ENCODE results near the gene LIPH.

Gene LIPH

GRCh38 chr3:185519021-185519420 is 33.4 kb downstream of the LIPH start:
- no peaks in the 10 kb centered on the region for H3K79me1 ChIP-seq (replicated peaks; ENCODE audit: low read length, poor library complexity, severe bottlenecking)
- H3K36me3 ChIP-seq (ENCODE audit: control insufficient read depth in 1 of 2, insufficient read depth in 2 of 2, low read depth in 1 of 2, low read length in 2 of 2), result no peaks in the 10 kb centered on the region
- no peak for DNase-seq
- no peak overlapping the region for H4K91ac ChIP-seq (ENCODE audit: low read length)
- H4K8ac ChIP-seq (ENCODE audit: low read length), result no peak overlapping the region
- H3K4ac ChIP-seq (ENCODE audit: low read depth in 1 of 2, low read length in 2 of 2), result no peak overlapping the region
- no peak overlapping the region for H3K14ac ChIP-seq (ENCODE audit: low read length in 2 of 2)
- H3K27me3 ChIP-seq (ENCODE audit: control insufficient read depth in 1 of 2, insufficient read depth in 1 of 2, low read length in 2 of 2), result peaks cover 21 to 30% of the 10 kb centered on the region in 2 experiments
- H2BK120ac ChIP-seq (ENCODE audit: low read depth, low read length), result no peak overlapping the region
- no peak overlapping the region for H2BK12ac ChIP-seq (ENCODE audit: low read length in 2 of 2)
- H3K4me1 ChIP-seq (ENCODE audit: control insufficient read depth, insufficient read depth, low read depth, low read length), result no peaks in the 10 kb centered on the region
- no peak overlapping the region for H2BK5ac ChIP-seq (ENCODE audit: low read depth, low read length, poor library complexity, severe bottlenecking)
- no peaks in the 10 kb centered on the region for H3K9me3 ChIP-seq (ENCODE audit: control insufficient read depth, low read length)
- no peak overlapping the region for H3K4me3 ChIP-seq (ENCODE audit: insufficient read depth in 1 of 2, low read depth in 1 of 2, low read length in 2 of 2)
- H3K4me2 ChIP-seq (ENCODE audit: low read length, poor library complexity, severe bottlenecking), result no peak overlapping the region
- H3K23ac ChIP-seq (ENCODE audit: low read length in 2 of 2), result no peak overlapping the region
- no peak overlapping the region for H2AFZ ChIP-seq (ENCODE audit: low read depth, low read length)
- no peak overlapping the region for H3K18ac ChIP-seq (ENCODE audit: low read depth in 1 of 2, low read length in 2 of 2)
- no peak overlapping the region for H2AK5ac ChIP-seq (ENCODE audit: low read length, severe bottlenecking)
- H2BK15ac ChIP-seq (ENCODE audit: low read depth, poor library complexity, severe bottlenecking), result no peak overlapping the region
- H3K27ac ChIP-seq (ENCODE audit: low read length, poor library complexity, severe bottlenecking), result no peak overlapping the region
- WGBS, result 63% methylated on average over 3 of the region's 5 CpGs
- no peak overlapping the region for H3K9ac ChIP-seq (ENCODE audit: low read length)

- Histone ChIP-seq H2BK15ac (ENCODE audit: low read depth, poor library complexity, severe bottlenecking) (no peak overlapping the region), H4K91ac (ENCODE audit: low read length) (no peak overlapping the region), H3K9ac (ENCODE audit: low read length) (no peak overlapping the region), H3K9me3 (ENCODE audit: control insufficient read depth, low read length) (no peaks in the 10 kb centered on the region), H3K14ac (ENCODE audit: low read length in 2 of 2) (no peak overlapping the region), H2BK12ac (ENCODE audit: low read length in 2 of 2) (no peak overlapping the region), H2AK5ac (ENCODE audit: low read length, severe bottlenecking) (no peak overlapping the region), H3K4me2 (ENCODE audit: low read length, poor library complexity, severe bottlenecking) (no peak overlapping the region), H3K27me3 (ENCODE audit: control insufficient read depth in 1 of 2, insufficient read depth in 1 of 2, low read length in 2 of 2) (peaks cover 21 to 35% of the 10 kb centered on the region in 2 experiments), H2BK120ac (ENCODE audit: low read depth, low read length) (no peak overlapping the region), H3K18ac (ENCODE audit: low read depth in 1 of 2, low read length in 2 of 2) (no peak overlapping the region), H2AFZ (ENCODE audit: low read depth, low read length) (no peak overlapping the region), H3K23ac (ENCODE audit: low read length in 2 of 2) (no peak overlapping the region), H2BK5ac (ENCODE audit: low read depth, low read length, poor library complexity, severe bottlenecking) (no peak overlapping the region), H3K4me1 (ENCODE audit: control insufficient read depth, insufficient read depth, low read depth, low read length) (no peaks in the 10 kb centered on the region), H3K36me3 (ENCODE audit: control insufficient read depth in 1 of 2, insufficient read depth in 2 of 2, low read depth in 1 of 2, low read length in 2 of 2) (no peaks in the 10 kb centered on the region), H3K79me1 (replicated peaks; ENCODE audit: low read length, poor library complexity, severe bottlenecking) (no peaks in the 10 kb centered on the region), H3K27ac (ENCODE audit: low read length, poor library complexity, severe bottlenecking) (no peak overlapping the region), H3K4me3 (ENCODE audit: insufficient read depth in 1 of 2, low read depth in 1 of 2, low read length in 2 of 2) (no peak overlapping the region), H3K4ac (ENCODE audit: low read depth in 1 of 2, low read length in 2 of 2) (no peak overlapping the region), H4K8ac (ENCODE audit: low read length) (no peak overlapping the region)
- no peak for DNase-seq
- 80% methylated on average over 2 of the region's 2 CpGs for WGBS
Measured at GRCh38 chr3:185517387-185518130, 34.8 kb downstream of the LIPH start.

GRCh38 chr3:185511711-185512110 is 40.7 kb downstream of the LIPH start:
- H2BK15ac ChIP-seq (ENCODE audit: low read depth, poor library complexity, severe bottlenecking), result no peak overlapping the region
- peaks cover 20% of the 10 kb centered on the region in 2 experiments for H3K27me3 ChIP-seq (ENCODE audit: control insufficient read depth in 1 of 2, insufficient read depth in 1 of 2, low read length in 2 of 2)
- no peak overlapping the region for H3K18ac ChIP-seq (ENCODE audit: low read depth in 1 of 2, low read length in 2 of 2)
- H3K4ac ChIP-seq (ENCODE audit: low read depth in 1 of 2, low read length in 2 of 2), result no peak overlapping the region
- no peak overlapping the region for H3K23ac ChIP-seq (ENCODE audit: low read length in 2 of 2)
- DNase-seq, result no peak
- no peak overlapping the region for H2AK5ac ChIP-seq (ENCODE audit: low read length, severe bottlenecking)
- H3K9ac ChIP-seq (ENCODE audit: low read length), result no peak overlapping the region
- no peak overlapping the region for H2BK12ac ChIP-seq (ENCODE audit: low read length in 2 of 2)
- H4K8ac ChIP-seq (ENCODE audit: low read length), result no peak overlapping the region
- no peak overlapping the region for H4K91ac ChIP-seq (ENCODE audit: low read length)
- no peak overlapping the region for H2BK5ac ChIP-seq (ENCODE audit: low read depth, low read length, poor library complexity, severe bottlenecking)
- H3K36me3 ChIP-seq (ENCODE audit: control insufficient read depth in 1 of 2, insufficient read depth in 2 of 2, low read depth in 1 of 2, low read length in 2 of 2), result peaks cover 0 to 2% of the 10 kb centered on the region in 2 experiments
- no peaks in the 10 kb centered on the region for H3K79me1 ChIP-seq (replicated peaks; ENCODE audit: low read length, poor library complexity, severe bottlenecking)
- H3K4me1 ChIP-seq (ENCODE audit: control insufficient read depth, insufficient read depth, low read depth, low read length), result no peaks in the 10 kb centered on the region
- H3K4me3 ChIP-seq (ENCODE audit: insufficient read depth in 1 of 2, low read depth in 1 of 2, low read length in 2 of 2), result no peak overlapping the region
- no peak overlapping the region for H3K27ac ChIP-seq (ENCODE audit: low read length, poor library complexity, severe bottlenecking)
- no peak overlapping the region for H3K14ac ChIP-seq (ENCODE audit: low read length in 2 of 2)
- no peak overlapping the region for H3K4me2 ChIP-seq (ENCODE audit: low read length, poor library complexity, severe bottlenecking)
- no peak overlapping the region for H2AFZ ChIP-seq (ENCODE audit: low read depth, low read length)
- no peaks in the 10 kb centered on the region for H3K9me3 ChIP-seq (ENCODE audit: control insufficient read depth, low read length)
- no peak overlapping the region for H2BK120ac ChIP-seq (ENCODE audit: low read depth, low read length)
- 78% methylated on average over 4 of the region's 4 CpGs for WGBS

- Histone ChIP-seq H3K4me1 (ENCODE audit: control insufficient read depth, insufficient read depth, low read depth, low read length) (no peaks in the 10 kb centered on the region), H3K79me1 (replicated peaks; ENCODE audit: low read length, poor library complexity, severe bottlenecking) (no peaks in the 10 kb centered on the region), H2BK12ac (ENCODE audit: low read length in 2 of 2) (no peak overlapping the region), H2BK15ac (ENCODE audit: low read depth, poor library complexity, severe bottlenecking) (no peak overlapping the region), H3K4ac (ENCODE audit: low read depth in 1 of 2, low read length in 2 of 2) (no peak overlapping the region), H3K4me3 (ENCODE audit: insufficient read depth in 1 of 2, low read depth in 1 of 2, low read length in 2 of 2) (no peak overlapping the region), H4K8ac (ENCODE audit: low read length) (no peak overlapping the region), H3K36me3 (ENCODE audit: control insufficient read depth in 1 of 2, insufficient read depth in 2 of 2, low read depth in 1 of 2, low read length in 2 of 2) (peaks cover 0 to 2% of the 10 kb centered on the region in 2 experiments), H3K4me2 (ENCODE audit: low read length, poor library complexity, severe bottlenecking) (no peak overlapping the region), H3K9ac (ENCODE audit: low read length) (no peak overlapping the region), H3K27me3 (ENCODE audit: control insufficient read depth in 1 of 2, insufficient read depth in 1 of 2, low read length in 2 of 2) (peaks cover 4 to 15% of the 10 kb centered on the region in 2 experiments), H3K14ac (ENCODE audit: low read length in 2 of 2) (no peak overlapping the region), H2BK120ac (ENCODE audit: low read depth, low read length) (no peak overlapping the region), H4K91ac (ENCODE audit: low read length) (no peak overlapping the region), H2AK5ac (ENCODE audit: low read length, severe bottlenecking) (no peak overlapping the region), H2AFZ (ENCODE audit: low read depth, low read length) (no peak overlapping the region), H2BK5ac (ENCODE audit: low read depth, low read length, poor library complexity, severe bottlenecking) (no peak overlapping the region), H3K9me3 (ENCODE audit: control insufficient read depth, low read length) (no peaks in the 10 kb centered on the region), H3K18ac (ENCODE audit: low read depth in 1 of 2, low read length in 2 of 2) (no peak overlapping the region), H3K27ac (ENCODE audit: low read length, poor library complexity, severe bottlenecking) (no peak overlapping the region), H3K23ac (ENCODE audit: low read length in 2 of 2) (no peak overlapping the region)
- 82% methylated on average over 18 of the region's 19 CpGs for WGBS
- DNase-seq, result no peak
Measured at GRCh38 chr3:185508335-185508991, 43.9 kb downstream of the LIPH start.
